GM20000 (cell line): Measurements from ENCODE around the gene CEP85.

Experiments
- DNase-seq: peaks from one replicate; pipeline ENCODE4 v3.0.0; 2012; ENCODE audit warnings: low spot score
- CTCF ChIP-seq: IDR thresholded peaks from 2 replicates; pipeline ENCODE4 v1.5.1; 2012; ENCODE audit warnings: mild to moderate bottlenecking, control low read depth; ENCODE audit errors: extremely low read depth, missing control alignments

Gene CEP85

DNA sequence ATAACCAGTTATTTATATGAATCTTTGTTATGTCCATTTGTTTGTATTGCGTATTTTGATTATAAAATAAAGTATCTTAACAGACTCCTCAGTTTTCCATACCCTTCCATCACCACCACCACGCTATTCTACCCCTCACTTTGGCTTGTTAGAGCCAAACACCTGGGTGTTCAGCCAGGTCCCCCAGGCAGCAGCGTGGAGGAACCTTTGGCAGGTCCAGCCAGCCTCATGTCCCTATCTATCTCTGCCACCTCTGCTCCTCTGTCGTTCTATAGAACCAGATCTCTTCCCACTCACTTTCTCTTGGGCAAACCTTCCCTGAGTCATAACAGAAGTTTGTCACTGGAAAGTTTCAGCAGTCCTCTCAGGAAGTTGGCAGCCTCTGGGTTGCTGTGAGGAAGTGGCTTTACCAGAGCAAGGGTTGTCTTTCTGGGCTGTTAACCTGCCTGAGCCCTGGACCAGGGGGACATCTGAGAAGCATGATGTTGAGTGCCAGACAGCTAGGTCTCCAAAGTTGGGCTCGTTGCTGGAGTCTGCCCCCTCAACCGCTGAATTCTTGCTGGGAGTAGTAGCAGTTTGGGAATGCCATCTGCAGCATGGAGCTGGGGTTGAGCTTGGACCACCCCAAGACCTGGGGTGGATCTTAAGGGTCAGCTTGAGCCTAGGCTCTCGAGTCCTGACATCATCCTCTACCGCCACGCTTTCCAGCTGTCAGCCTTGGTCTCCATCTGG is 44.9 kb downstream of the CEP85 start:
- no peak for DNase-seq
- no peak for TF ChIP-seq CTCF

DNA sequence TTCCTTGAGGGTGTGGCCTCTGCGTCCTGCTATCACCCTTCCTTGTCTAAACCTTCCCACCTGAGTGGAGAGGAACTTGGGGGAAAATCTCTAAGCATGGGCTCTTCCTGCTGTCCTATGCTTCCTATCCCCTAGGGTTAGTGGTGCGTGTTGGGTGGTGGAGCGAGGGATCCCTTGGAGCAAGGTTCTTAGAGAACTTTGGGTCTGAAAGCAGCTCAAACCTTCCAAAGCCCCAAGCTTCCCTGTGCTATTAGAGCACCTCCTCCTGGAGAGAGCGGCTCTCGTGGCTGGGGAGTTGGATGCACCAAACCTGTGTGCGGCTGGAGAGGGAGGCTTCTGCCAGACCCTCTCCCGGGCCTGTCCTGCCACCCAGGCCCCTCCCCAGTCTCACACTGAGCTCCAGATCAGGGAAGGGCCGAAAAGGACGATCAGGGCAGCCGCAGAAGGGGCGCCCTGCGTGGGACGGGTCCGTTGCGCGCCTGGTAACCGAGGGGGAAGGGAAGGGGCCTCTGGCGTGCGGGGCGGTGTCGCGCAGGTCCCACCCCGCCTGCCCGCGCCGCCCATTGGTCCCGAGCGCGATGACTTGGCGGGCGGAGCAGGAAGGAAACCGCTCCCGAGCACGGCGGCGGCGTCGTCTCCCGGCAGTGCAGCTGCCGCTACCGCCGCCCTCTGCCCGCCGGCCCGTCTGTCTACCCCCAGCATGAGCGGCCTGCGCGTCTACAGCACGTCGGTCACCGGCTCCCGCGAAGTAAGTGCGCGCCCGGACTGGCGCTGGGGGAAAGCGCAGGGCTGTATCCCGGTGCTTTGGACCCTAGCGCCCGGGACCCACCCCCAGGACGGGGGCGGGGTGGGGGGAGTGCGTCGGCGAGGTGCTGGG is 45.7 kb downstream of the CEP85 start, which contains the start of gene SH3BGRL3:
Gene SH3BGRL3 (plus strand): TSS at position 631 of the 877 bp plus-strand sequence. CDS start 70 bp downstream, at position 701.
- DNase-seq = peak; percentile 95
- peak; percentile 33 for TF ChIP-seq CTCF

DNA sequence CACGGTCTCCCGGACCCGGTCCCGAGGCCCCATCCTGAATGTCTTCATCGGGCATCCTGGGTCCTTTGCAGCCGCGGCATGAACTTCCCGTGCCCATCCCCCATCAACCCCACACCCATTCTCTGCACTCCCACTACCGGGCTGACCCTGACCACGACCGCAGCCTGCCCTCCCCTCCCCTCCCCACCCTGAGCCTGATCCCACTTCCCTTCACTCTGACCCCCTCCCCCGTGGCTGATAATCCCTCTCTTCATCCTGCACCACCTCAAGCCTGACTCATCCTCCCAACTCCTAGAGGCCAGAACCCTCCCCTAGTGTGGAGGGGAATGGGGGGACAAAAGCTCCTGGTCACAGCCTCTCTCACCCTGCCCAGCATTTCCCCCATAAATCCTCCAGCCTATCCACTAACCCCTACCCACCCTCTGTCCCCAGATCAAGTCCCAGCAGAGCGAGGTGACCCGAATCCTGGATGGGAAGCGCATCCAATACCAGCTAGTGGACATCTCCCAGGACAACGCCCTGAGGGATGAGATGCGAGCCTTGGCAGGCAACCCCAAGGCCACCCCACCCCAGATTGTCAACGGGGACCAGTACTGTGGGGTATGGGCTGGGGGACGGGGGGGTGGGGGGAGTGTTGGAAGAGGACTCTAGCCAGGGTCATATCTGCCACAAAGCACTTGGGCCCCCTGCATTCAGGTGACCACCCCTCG is 46.5 kb downstream of the CEP85 start:
- DNase-seq = no peak
- no peak for TF ChIP-seq CTCF

- DNase-seq = peak; percentile 23
- no peak for TF ChIP-seq CTCF
These were observed 47.3 kb downstream of the CEP85 start for GRCh38 chr1:26281091-26281958.

DNA sequence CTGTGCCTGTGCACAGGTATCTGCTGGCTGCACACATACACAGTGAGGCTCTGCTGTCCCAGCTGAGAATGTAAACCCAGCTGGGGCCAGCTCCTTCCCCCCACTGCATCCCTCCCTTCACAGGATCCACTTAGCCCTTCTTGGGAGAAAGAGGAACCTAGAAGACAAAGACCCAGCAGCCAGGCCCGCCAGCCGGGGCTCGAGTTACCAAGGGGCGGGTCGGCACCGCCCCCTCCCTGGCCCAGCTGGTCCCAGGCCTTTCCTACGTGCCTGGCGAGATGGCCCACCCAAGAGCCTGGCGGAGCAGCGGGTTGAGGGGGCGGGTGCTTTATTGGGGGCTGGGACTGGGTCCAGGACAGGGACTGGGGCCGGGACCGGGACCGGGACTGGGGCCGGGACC is 48.0 kb downstream of the CEP85 start:
- no peak for DNase-seq
- TF ChIP-seq CTCF = no peak

DNA sequence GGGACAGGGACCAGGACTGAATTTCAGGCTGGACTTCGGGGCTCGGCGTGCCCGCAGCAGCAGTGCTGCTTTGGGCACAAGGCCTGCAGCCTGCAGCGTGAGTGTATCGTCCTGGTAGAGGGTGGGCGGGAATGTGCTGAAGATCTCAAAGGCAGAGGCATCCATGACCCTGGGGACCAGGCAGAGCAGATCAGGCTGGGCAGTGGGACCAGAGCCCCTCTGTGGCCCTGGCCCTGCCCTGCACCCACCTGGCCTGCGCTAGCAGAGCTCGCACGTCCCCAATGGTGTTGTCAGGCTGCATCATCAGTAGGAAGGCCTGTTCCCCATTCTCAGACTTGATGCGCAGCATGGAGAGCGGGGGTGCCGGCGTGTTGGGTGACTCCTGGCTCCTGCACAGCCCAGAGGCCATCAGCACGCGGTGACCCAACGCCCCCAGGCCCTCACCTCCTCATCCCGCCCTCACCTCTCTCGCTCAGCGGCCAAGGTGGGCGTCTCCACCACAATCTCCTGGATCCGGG is 48.5 kb downstream of the CEP85 start:
- DNase-seq = no peak
- no peak for TF ChIP-seq CTCF
